Fibroblast of skin of abdomen (primary cell): ENCODE measurements around the gene PCDHGB4.
"Not testable (repeated sequence)": the region's sequence is repeated elsewhere in the genome, so short reads cannot be mapped to it uniquely, and the experiment has no call there.

Experiments used
- DNase-seq: peaks from one replicate; pipeline ENCODE4 v3.0.0-alpha.2; 2013

Gene PCDHGB4

DNA sequence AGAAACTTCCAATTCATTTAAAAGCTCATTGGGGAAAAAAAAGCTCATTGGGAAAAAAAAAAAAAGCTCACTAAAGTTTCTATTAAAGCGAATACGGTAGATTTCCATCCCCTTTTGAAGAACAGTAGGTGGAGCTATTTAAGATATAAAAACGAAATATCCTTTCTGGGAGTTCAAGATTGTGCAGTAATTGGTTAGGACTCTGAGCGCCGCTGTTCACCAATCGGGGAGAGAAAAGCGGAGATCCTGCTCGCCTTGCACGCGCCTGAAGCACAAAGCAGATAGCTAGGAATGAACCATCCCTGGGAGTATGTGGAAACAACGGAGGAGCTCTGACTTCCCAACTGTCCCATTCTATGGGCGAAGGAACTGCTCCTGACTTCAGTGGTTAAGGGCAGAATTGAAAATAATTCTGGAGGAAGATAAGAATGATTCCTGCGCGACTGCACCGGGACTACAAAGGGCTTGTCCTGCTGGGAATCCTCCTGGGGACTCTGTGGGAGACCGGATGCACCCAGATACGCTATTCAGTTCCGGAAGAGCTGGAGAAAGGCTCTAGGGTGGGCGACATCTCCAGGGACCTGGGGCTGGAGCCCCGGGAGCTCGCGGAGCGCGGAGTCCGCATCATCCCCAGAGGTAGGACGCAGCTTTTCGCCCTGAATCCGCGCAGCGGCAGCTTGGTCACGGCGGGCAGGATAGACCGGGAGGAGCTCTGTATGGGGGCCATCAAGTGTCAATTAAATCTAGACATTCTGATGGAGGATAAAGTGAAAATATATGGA, 43.0 kb downstream of the PCDHGB4 start, which contains the start of gene PCDHGA12:
PCDHGA12 (plus strand) TSS at position 176 of the 782 bp plus-strand sequence; CDS start at position 429, 253 bp downstream.
- peak; percentile 90 for DNase-seq

DNA sequence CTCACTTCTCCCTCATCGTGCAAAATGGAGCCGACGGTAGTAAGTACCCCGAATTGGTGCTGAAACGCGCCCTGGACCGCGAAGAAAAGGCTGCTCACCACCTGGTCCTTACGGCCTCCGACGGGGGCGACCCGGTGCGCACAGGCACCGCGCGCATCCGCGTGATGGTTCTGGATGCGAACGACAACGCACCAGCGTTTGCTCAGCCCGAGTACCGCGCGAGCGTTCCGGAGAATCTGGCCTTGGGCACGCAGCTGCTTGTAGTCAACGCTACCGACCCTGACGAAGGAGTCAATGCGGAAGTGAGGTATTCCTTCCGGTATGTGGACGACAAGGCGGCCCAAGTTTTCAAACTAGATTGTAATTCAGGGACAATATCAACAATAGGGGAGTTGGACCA, 43.8 kb downstream of the PCDHGB4 start:
- peak; percentile 44 for DNase-seq

DNA sequence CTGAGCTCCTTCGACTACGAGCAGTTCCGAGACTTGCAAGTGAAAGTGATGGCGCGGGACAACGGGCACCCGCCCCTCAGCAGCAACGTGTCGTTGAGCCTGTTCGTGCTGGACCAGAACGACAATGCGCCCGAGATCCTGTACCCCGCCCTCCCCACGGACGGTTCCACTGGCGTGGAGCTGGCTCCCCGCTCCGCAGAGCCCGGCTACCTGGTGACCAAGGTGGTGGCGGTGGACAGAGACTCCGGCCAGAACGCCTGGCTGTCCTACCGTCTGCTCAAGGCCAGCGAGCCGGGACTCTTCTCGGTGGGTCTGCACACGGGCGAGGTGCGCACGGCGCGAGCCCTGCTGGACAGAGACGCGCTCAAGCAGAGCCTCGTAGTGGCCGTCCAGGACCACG, 44.8 kb downstream of the PCDHGB4 start:
- not testable (repeated sequence) for DNase-seq

DNA sequence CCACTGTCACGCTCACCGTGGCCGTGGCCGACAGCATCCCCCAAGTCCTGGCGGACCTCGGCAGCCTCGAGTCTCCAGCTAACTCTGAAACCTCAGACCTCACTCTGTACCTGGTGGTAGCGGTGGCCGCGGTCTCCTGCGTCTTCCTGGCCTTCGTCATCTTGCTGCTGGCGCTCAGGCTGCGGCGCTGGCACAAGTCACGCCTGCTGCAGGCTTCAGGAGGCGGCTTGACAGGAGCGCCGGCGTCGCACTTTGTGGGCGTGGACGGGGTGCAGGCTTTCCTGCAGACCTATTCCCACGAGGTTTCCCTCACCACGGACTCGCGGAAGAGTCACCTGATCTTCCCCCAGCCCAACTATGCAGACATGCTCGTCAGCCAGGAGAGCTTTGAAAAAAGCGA, 45.2 kb downstream of the PCDHGB4 start:
- not testable (repeated sequence) for DNase-seq

DNA sequence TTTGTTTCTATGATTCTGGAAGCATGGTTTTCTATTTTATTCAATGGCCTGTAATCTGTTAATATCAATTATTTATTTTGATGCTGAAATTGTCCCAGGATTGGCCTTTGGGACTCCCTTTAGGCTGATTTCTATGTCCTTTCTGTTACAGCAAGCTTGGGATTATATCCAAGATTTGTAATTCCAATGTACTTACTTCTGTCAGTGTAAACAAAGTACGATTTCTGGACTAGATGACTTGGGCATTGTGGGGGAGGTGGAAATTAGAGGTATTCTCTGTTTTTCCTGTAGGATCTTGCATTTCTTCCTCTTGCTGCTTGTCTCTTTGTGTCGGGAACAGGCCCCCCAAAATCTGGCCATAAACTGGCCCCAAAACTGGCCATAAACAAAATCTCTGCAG, 46.5 kb downstream of the PCDHGB4 start:
- DNase-seq = no peak

DNA sequence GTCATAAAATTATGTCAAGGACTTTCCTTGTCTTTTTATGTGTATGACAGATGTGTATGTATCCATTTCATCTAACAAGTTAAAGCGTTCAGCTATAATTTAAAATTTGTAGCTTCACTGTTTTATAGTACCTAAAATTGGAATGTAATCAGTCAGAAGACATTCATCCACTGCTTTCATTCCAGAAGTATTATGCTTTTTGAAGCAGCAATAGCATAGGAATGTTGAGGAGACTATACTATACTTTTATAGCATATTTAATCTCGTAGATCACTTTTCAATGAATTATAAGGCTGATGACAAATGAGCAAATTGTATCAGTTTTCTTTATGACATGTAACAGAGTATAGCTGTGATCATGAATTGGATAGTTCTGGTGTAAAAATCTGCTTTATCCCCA, 49.7 kb downstream of the PCDHGB4 start:
- peak; percentile 44 for DNase-seq

DNA sequence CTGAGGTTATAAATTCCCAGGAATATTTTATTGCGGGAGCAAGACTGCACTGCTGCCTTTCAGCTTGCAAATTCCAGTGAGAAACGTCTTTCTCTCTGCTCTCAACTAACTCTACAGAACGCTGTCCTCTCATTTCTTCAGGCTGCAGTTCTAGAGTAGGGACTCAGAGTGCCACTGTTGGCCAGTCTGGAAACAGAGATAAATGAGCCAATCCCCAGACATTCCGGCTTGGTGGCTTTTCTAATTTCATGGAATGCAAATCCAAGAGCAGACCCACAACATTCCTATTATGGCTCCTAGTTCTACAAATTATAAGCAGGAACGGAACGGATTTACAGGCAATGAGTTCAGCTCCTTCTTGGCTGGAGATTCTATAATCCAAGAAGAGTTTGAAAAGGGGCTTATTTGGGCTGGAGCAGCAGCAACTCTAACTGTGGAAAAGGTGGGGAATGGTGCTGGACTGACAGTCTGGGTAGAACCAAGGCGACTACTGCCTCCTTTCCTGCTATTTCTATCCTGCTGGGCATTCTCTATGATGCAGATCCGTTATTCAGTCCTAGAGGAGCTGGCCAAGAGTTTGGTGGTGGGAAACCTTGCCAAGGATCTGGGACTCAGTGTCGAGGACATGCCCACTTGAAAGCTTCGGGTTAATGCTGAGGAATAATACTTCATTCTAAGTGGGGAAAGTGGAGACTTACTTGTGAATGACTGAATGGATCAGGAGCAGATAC, 52.1 kb downstream of the PCDHGB4 start:
- peak; percentile 47 for DNase-seq
